ENCODE measurements around the gene S100PBP. TPM values are rescaled to one million over a fixed set of nuclear protein-coding genes. Genes with fewer than 3 reads are reported as not detected.

Gene S100PBP
- total and polyA plus RNA-seq, 2 of the 4 experiments (the other 2 are of a cell fraction): 13.9 to 20.3 TPM

GRCh38 chr1:32806290-32806689 lies 11.2 kb upstream of the S100PBP start:
- intact Hi-C loops (cut with micrococcal nuclease): no loop called here
- no peak overlapping the region for H3K18ac ChIP-seq (ENCODE audit: low read depth, low read length)
- in situ Hi-C loops (cut with MboI; ENCODE audit: low sequenced_read_pairs): no loop called here
- peaks cover 42% of the 10 kb centered on the region for H3K36me3 ChIP-seq (ENCODE audit: control insufficient read depth, insufficient read depth, low read length)
- no peak overlapping the region for H3K14ac ChIP-seq (replicated peaks; ENCODE audit: low read depth, low read length)
- no peak overlapping the region for H2BK15ac ChIP-seq (ENCODE audit: low read depth, low read length)
- no peaks in the 10 kb centered on the region for H3K9me3 ChIP-seq (ENCODE audit: control insufficient read depth, insufficient read depth, low read length)
- WGBS, 2 experiments (ENCODE audit: extremely low coverage in 2 of 2, insufficient read length in 1 of 2): no CpG with 5 or more reads among the region's 6 CpGs
- H2BK20ac ChIP-seq (ENCODE audit: low read depth, low read length): no peak overlapping the region
- peaks cover 33 to 65% of the 10 kb centered on the region in 2 experiments for H3K79me1 ChIP-seq (ENCODE audit: low read depth in 1 of 2, low read length in 2 of 2)
- no peak overlapping the region for H3K56ac ChIP-seq (ENCODE audit: extremely low read depth, insufficient read depth, low read length)
- H3K9me1 ChIP-seq (ENCODE audit: insufficient read depth, low read length): peaks cover 5% of the 10 kb centered on the region; the same call in 1 of the 2 replicates
- ATAC-seq (ENCODE audit: low read depth): no peak
- TF ChIP-seq BHLHE40 (IDR thresholded peaks at IDR 0.05; ENCODE audit: low read depth, low read length): no peak
- no peak for TF ChIP-seq ELK1 (IDR thresholded peaks at IDR 0.05; ENCODE audit: borderline replicate concordance, low read depth, low read length)
- no peak for TF ChIP-seq USF2 (IDR thresholded peaks at IDR 0.05; ENCODE audit: low read depth, low read length)
- H3K9ac ChIP-seq (ENCODE audit: low read depth, low read length): no peak overlapping the region
- H4K8ac ChIP-seq (ENCODE audit: low read depth in 2 of 2, low read length in 2 of 2): no peak overlapping the region
- H3K4ac ChIP-seq (ENCODE audit: low read depth, low read length): no peak overlapping the region
- no peak overlapping the region for H3K4me2 ChIP-seq (ENCODE audit: low read depth, low read length)
- H3K27me3 ChIP-seq (ENCODE audit: control insufficient read depth, insufficient read depth, low read length): no peaks in the 10 kb centered on the region
- no peak overlapping the region for H2BK5ac ChIP-seq (ENCODE audit: low read depth, low read length, poor library complexity, severe bottlenecking)
- dilution Hi-C loops (cut with HindIII; ENCODE audit: low sequenced_read_pairs, unreplicated experiment): no loop called here
- H3K23ac ChIP-seq (ENCODE audit: low read depth, low read length): no peak overlapping the region
- BruUV-seq (replicated peaks): no TSS peak
- H2AK5ac ChIP-seq (ENCODE audit: low read depth, low read length): no peak overlapping the region
- peaks cover 4% of the 10 kb centered on the region; the same call in 1 of the 2 replicates for H3K4me1 ChIP-seq (ENCODE audit: control insufficient read depth, insufficient read depth, low read length)
- H2BK120ac ChIP-seq (ENCODE audit: low read depth, low read length): no peak overlapping the region
- no peak overlapping the region for H2AFZ ChIP-seq (replicated peaks; ENCODE audit: low read length, poor library complexity)
- ChIA-PET POLR2A (ENCODE audit: unreplicated experiment) (no interaction called here), CTCF (interaction anchor here (1.3 kb wide), 1 partner anchor 94 kb away, joined by 3 read pairs; no protein-coding TSS in a partner anchor)
- no peak overlapping the region for H2AK9ac ChIP-seq (replicated peaks; ENCODE audit: low read depth, low read length, poor library complexity)
- DNase-seq: no peak
- no peak overlapping the region for H4K91ac ChIP-seq (ENCODE audit: insufficient read depth, low read depth, low read length)
- H4K20me1 ChIP-seq (ENCODE audit: insufficient read depth, low read length): peaks cover 39% of the 10 kb centered on the region
- no peak overlapping the region for H3K4me3 ChIP-seq (ENCODE audit: insufficient read depth, low read depth, low read length)
- no peak overlapping the region for H3K27ac ChIP-seq (ENCODE audit: insufficient read depth, low read length)
- no peak overlapping the region for H4K5ac ChIP-seq (ENCODE audit: low read depth, low read length)
